Dedifferentiated amniotic fluid mesenchymal stem cell (primary cell): ENCODE measurements around the gene SMIM1.

Source experiments
- DNase-seq: peaks from one replicate; pipeline ENCODE4 v3.0.0-alpha.2; 2016; ENCODE audit errors: extremely low spot score

SMIM1 gene

GRCh38 chr1:3756394-3756793 is 16.2 kb upstream of the SMIM1 start:
- no peak for DNase-seq

GRCh38 chr1:3759164-3759563 is 13.4 kb upstream of the SMIM1 start:
- no peak for DNase-seq

- DNase-seq: no peak
Measured at GRCh38 chr1:3759796-3760195, 12.8 kb upstream of the SMIM1 start.

GRCh38 chr1:3761296-3762010 is 11.1 kb upstream of the SMIM1 start:
- no peak for DNase-seq

- DNase-seq: no peak
Measured at GRCh38 chr1:3762151-3762872, 10.2 kb upstream of the SMIM1 start.

- DNase-seq: no peak
Measured at GRCh38 chr1:3762873-3763228, 9.7 kb upstream of the SMIM1 start.

GRCh38 chr1:3763351-3764125 is 9.0 kb upstream of the SMIM1 start:
- no peak for DNase-seq

GRCh38 chr1:3767328-3767925 is 5.1 kb upstream of the SMIM1 start:
- DNase-seq: no peak

- DNase-seq: no peak
Measured at GRCh38 chr1:3768811-3769390, 3.6 kb upstream of the SMIM1 start.

GRCh38 chr1:3770047-3770765 is 2.3 kb upstream of the SMIM1 start:
- DNase-seq: no peak

- no peak for DNase-seq
Measured at GRCh38 chr1:3771108-3772026, 1.2 kb upstream of the SMIM1 start.

- peak; percentile 14 for DNase-seq
Measured at GRCh38 chr1:3772027-3772714, 378 bp upstream of the SMIM1 start.

GRCh38 chr1:3773572-3774275 is 1.2 kb downstream of the SMIM1 start:
- DNase-seq: no peak

GRCh38 chr1:3774276-3774945 is 1.9 kb downstream of the SMIM1 start:
- no peak for DNase-seq

GRCh38 chr1:3774946-3775489 is 2.5 kb downstream of the SMIM1 start:
- DNase-seq: no peak

- no peak for DNase-seq
Measured at GRCh38 chr1:3775490-3776230, 3.1 kb downstream of the SMIM1 start.

GRCh38 chr1:3776231-3776961 is 3.8 kb downstream of the SMIM1 start:
- no peak for DNase-seq
